ENCODE measurements around the gene ENTPD2. TPM values are rescaled to one million over a fixed set of nuclear protein-coding genes. Genes with fewer than 3 reads are reported as not detected.

ENTPD2 gene
- total RNA-seq, 1 donor: 0.09 TPM

GRCh38 chr9:137048655-137049543 is 5.0 kb downstream of the ENTPD2 start:
- H3K4me3 ChIP-seq (ENCODE audit: low read depth, low read length): no peak overlapping the region
- no peak for TF ChIP-seq CTCF (IDR thresholded peaks at IDR 0.05; ENCODE audit: insufficient read depth, low read length)
- DNase-seq (ENCODE audit: low read depth): no peak

- peak; percentile 92 for TF ChIP-seq CTCF (IDR thresholded peaks at IDR 0.05; ENCODE audit: insufficient read depth, low read length)
Measured at GRCh38 chr9:137046088-137046787, 7.6 kb downstream of the ENTPD2 start, which contains the start of gene NPDC1. Gene NPDC1 (minus strand): TSS chr9:137046177. CDS start chr9:137045989, 188 bp downstream.

GRCh38 chr9:137045294-137046087 is 8.4 kb downstream of the ENTPD2 start:
- H3K4me3 ChIP-seq (ENCODE audit: low read depth, low read length): peak overlapping the region; percentile 76
- peak; percentile 39 for DNase-seq (ENCODE audit: low read depth)
- TF ChIP-seq CTCF (IDR thresholded peaks at IDR 0.05; ENCODE audit: insufficient read depth, low read length): no peak

More at GRCh38 chr9:137046088-137046787, 7.6 kb downstream of the ENTPD2 start, which contains the start of gene NPDC1:
- peak within 1 kb of the TSS; percentile 76 for H3K4me3 ChIP-seq (ENCODE audit: low read depth, low read length)
- peak; percentile 69 for DNase-seq (ENCODE audit: low read depth)

GRCh38 chr9:137044502-137045177 is 9.2 kb downstream of the ENTPD2 start:
- no peak for DNase-seq (ENCODE audit: low read depth)
- H3K4me3 ChIP-seq (ENCODE audit: low read depth, low read length): peak overlapping the region; percentile 76
- no peak for TF ChIP-seq CTCF (IDR thresholded peaks at IDR 0.05; ENCODE audit: insufficient read depth, low read length)

- TF ChIP-seq CTCF (IDR thresholded peaks at IDR 0.05; ENCODE audit: insufficient read depth, low read length): no peak
- H3K4me3 ChIP-seq (ENCODE audit: low read depth, low read length): peak overlapping the region; percentile 76
Measured at GRCh38 chr9:137044037-137044436, 9.8 kb downstream of the ENTPD2 start.

More at GRCh38 chr9:137044037-137044436, 9.8 kb downstream of the ENTPD2 start:
- no peak for DNase-seq (ENCODE audit: low read depth)

Data from fibroblast of the aortic adventitia (primary cell).